ENCODE data around the gene KDM2B.

DNA sequence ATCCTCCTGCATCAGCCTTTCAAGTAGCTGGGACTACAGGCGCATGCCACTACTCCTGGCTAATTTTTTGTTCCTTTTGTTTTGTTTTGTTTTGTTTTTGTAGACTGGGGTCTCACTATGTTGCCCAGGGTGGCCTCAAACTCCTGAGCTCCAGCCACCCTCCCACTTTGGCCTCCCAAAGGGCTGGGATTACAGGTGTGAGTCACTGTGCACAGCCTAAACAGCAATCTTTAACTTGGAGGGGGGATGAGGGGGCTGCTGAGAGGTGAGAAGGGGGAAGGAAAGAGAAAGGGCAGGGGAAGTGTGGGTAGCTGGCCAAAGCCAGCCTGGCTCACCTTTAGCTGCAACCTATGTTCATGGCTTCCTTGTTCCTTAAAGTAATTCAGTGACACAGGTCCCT is 77.4 kb downstream of the KDM2B start:
- TF ChIP-seq, protein P1, sequence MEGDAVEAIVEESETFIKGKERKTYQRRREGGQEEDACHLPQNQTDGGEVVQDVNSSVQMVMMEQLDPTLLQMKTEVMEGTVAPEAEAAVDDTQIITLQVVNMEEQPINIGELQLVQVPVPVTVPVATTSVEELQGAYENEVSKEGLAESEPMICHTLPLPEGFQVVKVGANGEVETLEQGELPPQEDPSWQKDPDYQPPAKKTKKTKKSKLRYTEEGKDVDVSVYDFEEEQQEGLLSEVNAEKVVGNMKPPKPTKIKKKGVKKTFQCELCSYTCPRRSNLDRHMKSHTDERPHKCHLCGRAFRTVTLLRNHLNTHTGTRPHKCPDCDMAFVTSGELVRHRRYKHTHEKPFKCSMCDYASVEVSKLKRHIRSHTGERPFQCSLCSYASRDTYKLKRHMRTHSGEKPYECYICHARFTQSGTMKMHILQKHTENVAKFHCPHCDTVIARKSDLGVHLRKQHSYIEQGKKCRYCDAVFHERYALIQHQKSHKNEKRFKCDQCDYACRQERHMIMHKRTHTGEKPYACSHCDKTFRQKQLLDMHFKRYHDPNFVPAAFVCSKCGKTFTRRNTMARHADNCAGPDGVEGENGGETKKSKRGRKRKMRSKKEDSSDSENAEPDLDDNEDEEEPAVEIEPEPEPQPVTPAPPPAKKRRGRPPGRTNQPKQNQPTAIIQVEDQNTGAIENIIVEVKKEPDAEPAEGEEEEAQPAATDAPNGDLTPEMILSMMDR (IDR thresholded peaks at IDR 0.05), result no peak
- TF ChIP-seq POLR2A (IDR thresholded peaks at IDR 0.05), result no peak

Measured in esophagus squamous epithelium (tissue), 4 donors.